ENCODE data around the gene KRTAP4-4. TPM values are rescaled to one million over a fixed set of nuclear protein-coding genes. Genes with fewer than 3 reads are reported as not detected.
A peak's percentile ranks its signal among the peaks of the same experiment; 100 is the strongest.
"Not testable (repeated sequence)": the region's sequence is repeated elsewhere in the genome, so short reads cannot be mapped to it uniquely, and the experiment has no call there.

The KRTAP4-4 gene
- total and polyA plus RNA-seq, 2 of the 8 experiments (the other 6 are each of a cell fraction or from before 2014, with no cell fraction given): not detected

DNA sequence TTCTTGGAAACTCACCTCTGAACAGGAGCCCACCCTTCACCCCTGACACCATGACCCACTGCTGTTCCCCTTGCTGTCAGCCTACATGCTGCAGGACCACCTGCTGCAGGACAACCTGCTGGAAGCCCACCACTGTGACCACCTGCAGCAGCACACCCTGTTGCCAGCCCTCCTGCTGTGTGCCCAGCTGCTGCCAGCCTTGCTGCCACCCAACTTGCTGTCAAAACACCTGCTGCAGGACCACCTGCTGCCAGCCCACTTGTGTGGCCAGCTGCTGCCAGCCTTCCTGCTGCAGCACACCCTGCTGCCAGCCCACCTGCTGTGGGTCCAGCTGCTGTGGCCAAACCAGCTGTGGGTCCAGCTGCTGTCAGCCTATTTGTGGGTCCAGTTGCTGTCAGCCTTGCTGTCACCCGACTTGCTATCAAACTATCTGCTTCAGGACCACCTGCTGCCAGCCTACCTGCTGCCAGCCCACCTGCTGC is 29.3 kb upstream of the KRTAP4-4 start, which contains the start of gene KRTAP9-1:
TSS of gene KRTAP9-1 (plus strand) at position 51 of the 482 bp plus-strand sequence. CDS start at position 51, 0 bp downstream.
- peak within 1 kb of the TSS; percentile 35; the same call in 1 of the 2 replicates for H4K8ac ChIP-seq (ENCODE audit: extremely low read depth, insufficient read depth, low read length)
- H3K14ac ChIP-seq (ENCODE audit: insufficient read length); H3K4ac ChIP-seq (replicated peaks; ENCODE audit: insufficient read length, low read depth, low read length); H3K27ac ChIP-seq (ENCODE audit: low read depth, low read length); CTCF ChIA-PET (ENCODE audit: partially characterized antibody); H2AFZ ChIP-seq (ENCODE audit: low read length); H3K9me3 ChIP-seq (ENCODE audit: insufficient read depth in 2 of 2, low read depth in 1 of 2, low read length in 1 of 2); H3K79me1 ChIP-seq (ENCODE audit: low read depth, low read length); H3K27me3 ChIP-seq (replicated peaks in 1 of 4; ENCODE audit: control insufficient read depth in 3 of 4, extremely low read depth in 1 of 4, insufficient read depth in 3 of 4, low read length in 3 of 4); H4K20me1 ChIP-seq (replicated peaks in 1 of 2; ENCODE audit: control insufficient read depth in 1 of 2, insufficient read depth in 2 of 2, low read length in 2 of 2); H3K79me2 ChIP-seq (ENCODE audit: control insufficient read depth in 1 of 2, insufficient read depth in 2 of 2, low read length in 2 of 2); POLR2A ChIA-PET (ENCODE audit: partially characterized antibody); H2AK5ac ChIP-seq (ENCODE audit: low read depth, low read length); H2BK15ac ChIP-seq (ENCODE audit: low read length); H3K36me3 ChIP-seq (ENCODE audit: control insufficient read depth in 2 of 4, insufficient read depth in 4 of 4, low read length in 3 of 4); H4K5ac ChIP-seq (ENCODE audit: insufficient read length, low read depth, low read length); DNase-seq (ENCODE audit: low read depth in 1 of 2, low spot score in 2 of 2); H3K4me2 ChIP-seq (ENCODE audit: insufficient read depth in 1 of 2, low read depth in 2 of 2, low read length in 2 of 2); H3K23me2 ChIP-seq (ENCODE audit: low read depth, low read length); H3K4me3 ChIP-seq (ENCODE audit: extremely low read depth in 1 of 4, insufficient read depth in 2 of 4, low read depth in 3 of 4, low read length in 4 of 4); H3K18ac ChIP-seq (ENCODE audit: extremely low read depth, low read length); H3K56ac ChIP-seq (replicated peaks; ENCODE audit: insufficient read length, low read depth, low read length); H3K23ac ChIP-seq (ENCODE audit: insufficient read length); H3K9ac ChIP-seq (replicated peaks in 1 of 4; ENCODE audit: extremely low read depth in 1 of 4, low read depth in 3 of 4, low read length in 3 of 4); H3K4me1 ChIP-seq (replicated peaks in 1 of 4; ENCODE audit: control insufficient read depth in 3 of 4, insufficient read depth in 4 of 4, low read length in 3 of 4); H2BK120ac ChIP-seq (replicated peaks; ENCODE audit: low read depth, low read length); H2BK20ac ChIP-seq (ENCODE audit: low read length); H2BK12ac ChIP-seq (ENCODE audit: low read depth, low read length); H4K91ac ChIP-seq (replicated peaks; ENCODE audit: insufficient read length, low read length); FAIRE-seq: not testable (repeated sequence)
- WGBS, 2 experiments (ENCODE audit: extremely low coverage in 1 of 2, insufficient coverage in 1 of 2, insufficient read length in 1 of 2, insufficient replicate concordance in 2 of 2, low coverage in 1 of 2, low lambda C conversion rate in 2 of 2, missing lambda C conversion rate in 1 of 2): 92% methylated on average over 1 of the region's 1 CpG; no CpG with 5 or more reads in 1 of the 2 experiments
- 0 out of 2 replicates have a peak within 1 kb of the TSS, but pooled peaks have one; percentile 8 for H2BK5ac ChIP-seq (ENCODE audit: low read depth, low read length)

Measured in H1 (cell line).